Activated CD4-positive, alpha-beta T cell treated with anti-CD3 and anti-CD28 coated beads, Interleukin-10, Interleukin-2, amounts not matched to agents 100 ng/mL and 50 ng/mL, durations not matched to agents 16 hours and 8 hours (primary cell): Measurements from ENCODE around the gene DCC.
A peak's percentile ranks its signal among the peaks of the same experiment; 100 is the strongest.

ENCODE experiments used
- DNase-seq: peaks from one replicate; pipeline ENCODE4 v3.0.0-alpha.2; 2020

Gene DCC

DNA sequence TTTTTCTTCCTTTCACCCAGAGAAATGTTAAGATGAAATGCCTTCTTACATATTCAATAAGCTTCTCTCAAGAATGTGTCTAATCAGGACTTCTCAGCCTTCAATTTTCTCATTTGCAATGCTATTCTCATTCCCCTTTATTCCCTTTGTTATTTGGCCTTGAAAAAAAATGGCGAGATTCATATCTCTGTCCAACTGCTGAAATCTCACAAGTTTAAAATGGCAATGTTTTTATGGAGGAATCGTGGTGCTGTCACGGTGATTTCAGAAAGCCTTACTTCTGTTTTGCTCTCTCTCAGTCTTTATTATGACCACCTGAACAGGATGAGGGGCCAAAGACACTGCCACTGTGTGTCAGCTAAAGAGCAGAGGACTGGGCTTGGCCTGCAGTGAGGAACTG, 928.5 kb downstream of the DCC start:
- no peak for DNase-seq

DNA sequence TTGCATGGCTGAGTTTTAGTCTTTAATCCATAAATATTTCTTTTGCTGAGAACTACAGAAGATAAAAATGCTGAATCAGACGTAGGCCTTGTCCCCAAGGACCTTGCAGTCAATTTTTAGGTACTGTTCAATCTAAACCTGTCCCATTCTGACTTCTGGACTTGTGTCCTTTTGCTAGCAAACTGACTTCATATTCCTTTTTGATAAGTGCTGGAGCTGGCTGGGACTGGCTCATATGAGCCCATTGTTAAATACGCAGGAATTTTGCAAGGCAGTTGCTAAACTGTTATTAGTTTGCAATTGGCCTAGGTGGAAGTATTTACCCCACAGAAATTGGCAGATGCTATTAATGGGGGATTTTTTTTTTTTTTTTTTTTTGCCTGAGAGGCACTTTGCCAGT, 941.4 kb downstream of the DCC start:
- no peak for DNase-seq

DNA sequence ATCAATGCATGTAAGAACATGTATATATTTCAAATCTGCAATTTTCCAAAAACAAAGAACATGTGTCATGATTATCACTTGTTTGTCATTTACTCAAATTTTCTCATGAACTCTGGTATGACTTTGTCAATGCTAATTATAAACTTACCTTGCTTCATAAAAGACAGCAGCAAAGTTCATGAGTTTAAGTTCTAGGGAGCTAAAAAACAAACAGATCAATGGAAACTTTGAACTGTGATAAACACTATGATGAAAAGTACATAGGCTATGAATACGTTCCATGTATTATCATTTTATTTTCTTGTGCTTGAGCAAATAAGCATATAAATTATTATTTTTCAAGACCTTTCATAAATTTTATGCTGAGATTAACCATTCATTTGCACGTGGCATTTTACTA, 943.7 kb downstream of the DCC start:
- no peak for DNase-seq

DNA sequence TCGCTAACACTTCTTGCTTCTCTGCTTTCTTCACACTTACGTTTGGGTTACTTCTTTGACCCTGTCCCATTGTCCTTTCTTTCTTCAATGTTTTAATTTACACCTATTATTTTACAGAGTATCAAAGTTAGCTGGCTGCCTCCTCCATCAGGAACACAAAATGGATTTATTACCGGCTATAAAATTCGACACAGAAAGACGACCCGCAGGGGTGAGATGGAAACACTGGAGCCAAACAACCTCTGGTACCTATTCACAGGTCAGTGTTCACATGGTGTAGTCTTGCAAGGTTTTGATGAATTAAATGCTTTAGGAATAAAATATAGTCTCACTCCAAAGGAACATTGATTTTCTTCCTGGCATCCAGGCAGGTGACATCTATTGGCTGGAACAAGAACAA, 965.5 kb downstream of the DCC start:
- no peak for DNase-seq

DNA sequence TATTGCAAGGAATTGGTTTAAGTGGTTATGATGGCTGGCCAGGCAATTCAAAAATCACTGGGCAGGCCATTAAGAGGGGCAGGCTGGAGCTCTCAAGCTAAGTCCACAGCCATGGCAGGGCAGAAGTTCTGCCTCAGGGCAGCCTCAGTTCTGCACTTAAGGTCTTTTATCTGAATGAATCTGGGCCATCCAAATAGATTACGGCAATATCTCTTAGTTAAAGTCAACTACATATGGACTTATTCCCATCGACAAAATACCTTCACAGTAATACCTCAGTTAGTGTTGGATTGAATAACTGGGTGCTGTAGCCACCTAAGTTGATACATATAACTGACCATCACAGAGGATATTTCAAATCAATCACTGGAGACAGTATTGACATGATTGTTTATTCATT, 979.6 kb downstream of the DCC start:
- no peak for DNase-seq

DNA sequence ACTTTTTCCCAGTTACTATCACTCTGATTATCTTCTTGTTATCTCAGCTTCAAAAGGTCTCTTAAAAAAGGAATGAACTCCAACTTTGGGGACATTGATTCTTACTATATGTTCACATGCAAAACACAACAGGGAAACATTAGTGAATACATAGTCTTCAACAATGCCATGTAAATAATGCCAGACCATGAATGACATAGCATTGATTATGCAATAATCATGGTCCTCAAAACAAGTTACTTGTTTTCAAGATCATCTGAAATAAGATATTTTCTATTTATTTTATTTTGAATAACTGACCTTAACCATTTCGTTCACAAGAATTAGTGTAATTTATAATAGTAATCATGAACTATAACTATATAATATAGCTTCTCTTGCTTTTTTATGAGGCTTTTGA, 982.2 kb downstream of the DCC start:
- no peak for DNase-seq

DNA sequence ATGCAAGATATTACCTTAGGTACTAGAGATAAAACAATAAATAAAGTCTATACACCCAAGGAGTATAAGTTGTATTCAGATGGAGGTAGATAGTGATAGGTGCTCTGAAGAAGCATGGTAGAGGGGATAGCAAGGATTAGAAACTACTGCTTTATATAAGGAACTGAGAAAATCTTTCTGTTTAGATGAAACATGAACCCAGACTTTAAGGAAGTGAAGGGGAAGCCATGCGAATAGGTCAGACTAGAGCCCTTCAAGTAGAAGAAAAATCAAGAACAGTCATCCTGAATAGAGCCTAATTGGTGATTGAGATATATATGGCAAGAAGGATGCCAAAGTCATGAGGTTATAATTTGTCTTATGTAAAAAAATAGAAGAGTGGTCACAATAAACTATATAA, 984.4 kb downstream of the DCC start:
- DNase-seq, result no peak

DNA sequence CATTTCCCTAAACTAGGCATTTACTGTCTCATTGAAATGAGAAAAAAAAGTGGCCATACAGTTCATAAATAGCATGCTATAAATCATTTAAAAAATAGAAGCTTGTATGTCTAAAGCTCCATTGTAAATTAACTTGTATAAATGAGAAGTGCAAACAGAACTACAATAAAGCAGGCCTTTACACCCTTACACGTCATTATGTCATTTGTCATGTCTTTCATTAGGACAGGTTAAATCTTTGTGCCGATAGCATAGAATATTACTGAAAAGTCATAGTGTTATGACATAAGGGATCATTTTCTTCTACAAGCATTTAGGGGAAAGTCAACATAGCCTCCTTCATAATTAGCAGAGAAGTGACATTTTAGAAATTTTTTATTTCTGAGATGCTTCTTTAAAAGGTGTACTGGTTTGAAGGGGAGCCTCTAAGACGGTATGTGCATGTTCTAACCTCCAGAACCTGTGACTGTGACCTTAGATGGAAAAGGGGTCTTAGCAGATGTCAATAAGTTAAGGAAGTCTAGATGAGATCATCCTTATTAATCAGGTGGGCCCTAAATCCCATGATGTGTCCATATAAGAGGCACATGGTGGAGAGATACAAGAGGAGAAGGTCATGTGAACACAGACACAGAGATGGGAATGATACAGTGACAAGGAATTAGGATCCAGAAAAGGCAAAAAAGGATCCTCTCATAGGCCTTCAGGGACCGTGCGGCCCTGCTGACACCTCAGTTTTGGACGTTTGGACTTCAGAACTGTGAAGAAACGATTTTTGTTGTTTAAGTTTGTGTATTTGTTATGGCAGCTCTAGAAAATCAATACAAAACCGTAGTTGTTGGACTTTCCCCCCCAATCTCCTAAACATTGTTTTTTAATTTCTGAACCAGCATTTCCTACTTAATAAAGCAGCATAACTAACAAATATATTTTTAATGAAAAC, 1020.8 kb downstream of the DCC start:
- DNase-seq, result no peak

DNA sequence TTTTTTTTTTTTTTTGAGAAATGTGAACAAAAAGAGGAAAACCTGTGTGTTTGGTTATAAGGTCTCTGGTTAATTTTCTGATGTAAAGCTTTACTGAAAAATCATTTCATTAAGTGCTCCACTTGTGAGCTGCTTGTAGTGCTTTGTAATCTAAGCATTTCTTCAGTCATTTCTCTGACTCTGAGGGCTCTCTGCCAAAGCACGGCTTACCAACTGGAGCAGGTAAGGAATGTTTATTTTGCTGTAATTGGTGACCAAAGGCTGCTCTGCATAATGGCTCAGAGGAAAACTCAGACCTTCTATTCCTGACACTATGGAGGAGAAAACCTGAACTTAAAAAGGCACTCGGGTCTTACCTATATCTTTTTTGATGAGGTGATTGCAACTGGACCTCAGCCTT, 1035.6 kb downstream of the DCC start:
- no peak for DNase-seq

DNA sequence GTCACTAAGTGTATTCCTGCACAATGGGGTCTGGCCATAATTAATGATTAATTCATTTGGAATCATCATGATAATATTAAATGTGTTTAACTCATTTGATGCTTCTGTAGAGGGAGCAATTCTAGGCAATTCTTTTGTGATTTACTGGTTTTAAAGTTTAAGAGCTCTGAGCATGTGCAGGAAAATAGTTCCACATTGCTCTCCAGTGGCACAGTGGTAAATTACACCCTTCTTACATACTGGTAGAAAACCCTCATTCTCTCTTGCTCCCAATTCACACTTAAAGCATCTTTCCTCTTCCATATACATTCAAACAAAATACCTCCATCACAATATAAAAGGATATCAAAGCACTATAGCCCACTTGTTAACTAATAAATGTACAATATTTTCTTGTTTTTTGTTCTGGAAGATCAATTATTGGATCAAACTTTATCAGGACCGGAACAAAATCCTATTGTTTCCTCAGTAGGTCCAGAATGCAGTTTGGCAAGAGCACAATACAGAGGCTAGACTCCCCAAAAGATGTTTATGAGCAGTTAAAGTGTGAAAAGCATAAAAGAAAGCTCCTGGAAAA, 1040.2 kb downstream of the DCC start:
- DNase-seq, result peak; percentile 2

DNA sequence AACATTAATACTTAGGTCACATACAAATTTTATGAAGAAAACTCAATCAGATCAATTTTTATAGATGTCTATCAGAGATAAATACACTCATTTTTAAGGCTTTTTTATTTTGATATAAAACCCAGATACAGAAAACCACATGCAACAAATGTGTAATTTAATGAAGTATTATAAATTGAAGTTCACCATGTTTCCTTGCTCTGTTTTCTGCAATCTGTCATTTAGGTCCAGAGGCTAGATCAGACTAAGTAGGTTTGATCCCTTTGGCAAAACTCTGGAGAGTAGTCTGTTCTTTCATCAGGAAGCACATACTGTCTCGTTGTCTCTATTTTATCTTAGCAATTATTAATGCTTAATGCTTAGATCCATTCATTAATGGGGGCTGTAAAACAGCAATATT, 1042.9 kb downstream of the DCC start:
- DNase-seq, result no peak

DNA sequence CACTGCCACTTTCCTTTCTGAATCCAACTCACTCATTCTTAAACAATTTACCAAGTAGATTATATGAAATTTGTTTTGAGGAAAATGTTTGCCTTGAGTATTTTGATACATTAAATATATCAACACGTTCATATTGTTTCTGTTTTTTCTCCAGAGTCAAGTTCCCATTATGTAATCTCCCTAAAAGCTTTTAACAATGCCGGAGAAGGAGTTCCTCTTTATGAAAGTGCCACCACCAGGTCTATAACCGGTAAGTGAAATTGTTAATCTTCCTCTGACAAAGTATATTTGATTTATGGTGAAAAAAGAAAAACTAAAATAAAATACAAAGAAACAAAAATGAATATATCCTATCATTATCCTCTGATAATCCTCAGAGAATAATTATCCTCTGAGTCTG, 1045.9 kb downstream of the DCC start:
- no peak for DNase-seq

DNA sequence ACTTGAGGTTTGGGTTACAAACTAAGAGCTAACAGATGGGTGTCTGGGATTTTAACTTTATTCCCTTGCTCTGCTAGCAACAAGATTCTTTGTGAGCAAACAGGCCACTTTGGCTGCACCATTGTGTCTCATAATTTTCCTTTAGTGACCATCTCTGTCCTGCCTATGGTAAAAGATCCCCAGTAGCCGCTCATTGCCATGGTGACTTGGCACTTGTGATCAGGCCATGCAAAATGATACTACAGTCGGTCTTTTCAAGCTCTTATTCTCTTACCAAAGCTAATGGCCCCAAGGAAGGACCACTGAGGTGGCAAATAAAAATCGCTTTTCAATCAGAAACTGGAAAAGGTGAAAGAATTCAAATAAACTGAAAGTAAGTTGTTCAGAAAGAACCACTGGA, 1047.6 kb downstream of the DCC start:
- no peak for DNase-seq

DNA sequence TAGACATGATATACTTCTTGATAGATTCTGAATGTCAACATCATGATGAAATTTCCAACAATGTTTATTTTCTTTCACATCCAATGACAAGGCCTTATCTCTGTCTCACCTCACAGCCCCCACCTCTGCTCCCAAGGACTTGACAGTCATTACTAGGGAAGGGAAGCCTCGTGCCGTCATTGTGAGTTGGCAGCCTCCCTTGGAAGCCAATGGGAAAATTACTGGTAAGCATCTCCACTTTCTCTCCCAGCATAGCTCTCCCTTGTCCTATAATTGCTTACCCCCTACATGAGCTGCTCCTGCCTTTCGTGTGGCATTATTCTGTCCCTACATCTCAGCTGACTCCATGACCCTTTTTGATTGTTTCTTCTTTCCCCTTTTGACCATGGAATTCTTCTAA, 1062.7 kb downstream of the DCC start:
- DNase-seq, result no peak

DNA sequence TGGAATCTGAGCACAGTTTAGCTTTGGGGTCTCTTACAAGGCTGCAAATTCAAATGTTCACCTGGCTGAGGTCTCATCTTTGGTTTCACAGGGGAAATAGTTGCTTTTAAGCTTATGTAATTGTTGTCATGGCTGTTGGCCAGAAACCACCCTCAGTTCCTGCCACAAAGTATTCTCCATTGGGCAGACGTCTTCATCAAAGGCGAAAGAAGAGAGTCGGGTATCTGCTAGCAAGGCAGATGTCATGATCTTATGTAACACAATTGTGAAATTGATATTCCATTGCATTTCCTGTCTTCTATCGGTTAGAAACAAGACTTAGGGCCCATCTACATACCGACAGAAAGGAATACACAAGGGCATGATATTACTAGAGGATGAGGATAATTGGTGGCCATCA, 1068.3 kb downstream of the DCC start:
- DNase-seq, result no peak

DNA sequence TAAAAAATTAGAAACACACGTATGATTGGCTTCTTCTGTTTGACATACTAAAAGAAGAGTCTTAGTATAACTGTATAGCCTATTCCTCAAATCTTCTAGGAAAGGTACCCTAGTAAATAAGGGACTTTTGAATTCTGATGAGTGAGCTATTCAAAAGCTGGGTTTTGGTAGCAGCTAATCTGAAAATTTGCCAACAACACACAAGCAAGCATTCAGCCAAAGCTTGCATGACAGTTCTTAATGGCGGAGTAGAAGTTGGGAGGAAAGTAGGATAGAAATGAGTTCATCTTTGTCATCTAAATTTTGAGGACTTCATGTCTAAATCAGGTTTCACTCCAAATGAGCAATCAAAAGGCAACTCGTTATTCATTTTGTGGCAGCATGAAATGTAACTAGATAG, 1071.5 kb downstream of the DCC start:
- no peak for DNase-seq

DNA sequence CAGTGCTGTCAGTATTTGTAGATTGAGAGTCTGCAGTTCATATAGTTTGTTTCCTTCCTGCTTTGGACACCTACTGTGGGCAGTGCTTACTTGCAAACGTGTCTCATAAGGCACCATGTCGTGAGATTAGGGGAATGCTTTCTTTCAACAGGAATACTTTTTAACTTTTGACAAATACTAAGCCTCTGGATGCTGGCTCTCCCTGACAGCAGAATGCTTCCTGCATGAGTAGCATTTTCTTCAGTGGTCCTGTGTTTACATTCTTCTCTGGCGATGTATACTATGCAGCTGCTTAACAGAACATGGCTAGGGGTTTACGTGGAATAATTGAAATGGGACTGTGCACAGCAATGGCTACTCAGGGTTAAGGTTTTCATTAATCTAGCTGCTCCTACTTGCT, 1077.0 kb downstream of the DCC start:
- DNase-seq, result no peak

DNA sequence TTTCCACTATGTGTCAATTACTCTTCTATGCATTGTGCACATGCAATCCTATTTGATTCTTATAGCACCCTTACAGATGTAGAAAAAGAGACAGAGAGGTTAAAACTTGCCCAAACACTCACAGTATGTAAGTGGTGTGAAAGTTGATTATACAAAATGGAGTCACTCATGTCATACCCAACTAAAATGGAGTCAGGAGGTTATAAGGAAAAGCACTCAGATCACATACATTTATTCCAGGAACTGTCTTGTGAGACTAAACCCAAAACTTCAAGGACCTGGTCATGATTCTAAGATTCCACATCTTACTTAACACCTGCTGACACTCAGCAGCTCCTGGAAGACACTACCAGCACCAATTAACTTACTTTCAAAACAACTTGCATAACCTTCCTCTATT, 1081.9 kb downstream of the DCC start:
- DNase-seq, result no peak

DNA sequence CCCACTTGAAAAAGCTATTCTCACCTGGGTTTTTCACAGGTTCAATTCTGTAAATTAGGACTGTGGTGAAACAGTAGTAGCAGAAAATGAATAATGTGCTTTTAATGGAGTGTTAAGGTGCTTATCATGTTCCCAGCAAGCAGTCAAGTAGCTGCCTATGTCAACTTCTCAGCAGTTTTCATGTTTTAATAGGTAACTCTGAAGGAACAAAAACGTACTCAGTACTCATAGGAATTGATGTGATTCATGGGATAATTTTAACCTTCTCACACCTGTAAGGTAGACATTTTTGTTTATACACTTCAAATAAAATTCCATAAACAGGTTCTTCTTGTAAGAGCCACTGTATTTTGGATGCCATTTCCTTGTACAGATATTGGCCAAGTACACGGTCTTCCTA, 1082.9 kb downstream of the DCC start:
- no peak for DNase-seq

DNA sequence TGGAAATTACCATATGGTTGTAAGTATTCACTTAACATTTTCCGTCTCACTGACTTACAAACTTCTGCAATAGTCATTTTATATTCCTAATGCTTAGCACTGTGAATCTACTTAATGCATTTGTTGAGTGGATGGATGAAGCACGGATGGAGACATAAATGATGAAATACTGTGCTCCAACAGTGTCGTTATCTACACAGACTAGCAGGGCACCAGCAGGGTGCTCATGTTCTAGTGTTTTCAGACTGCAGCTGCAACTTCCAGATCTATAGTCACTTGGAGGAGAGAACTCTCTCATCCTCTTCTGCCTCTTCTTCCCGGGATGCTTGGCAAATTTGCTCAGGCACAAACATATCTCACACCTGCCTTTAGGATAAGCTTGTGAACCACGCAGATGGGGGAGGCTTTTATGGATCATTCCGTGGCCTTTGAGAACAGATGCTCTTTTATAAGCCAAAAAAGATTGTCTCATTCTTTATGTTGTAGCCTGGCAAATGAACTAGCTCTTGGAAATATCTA, 1086.7 kb downstream of the DCC start:
- no peak for DNase-seq

DNA sequence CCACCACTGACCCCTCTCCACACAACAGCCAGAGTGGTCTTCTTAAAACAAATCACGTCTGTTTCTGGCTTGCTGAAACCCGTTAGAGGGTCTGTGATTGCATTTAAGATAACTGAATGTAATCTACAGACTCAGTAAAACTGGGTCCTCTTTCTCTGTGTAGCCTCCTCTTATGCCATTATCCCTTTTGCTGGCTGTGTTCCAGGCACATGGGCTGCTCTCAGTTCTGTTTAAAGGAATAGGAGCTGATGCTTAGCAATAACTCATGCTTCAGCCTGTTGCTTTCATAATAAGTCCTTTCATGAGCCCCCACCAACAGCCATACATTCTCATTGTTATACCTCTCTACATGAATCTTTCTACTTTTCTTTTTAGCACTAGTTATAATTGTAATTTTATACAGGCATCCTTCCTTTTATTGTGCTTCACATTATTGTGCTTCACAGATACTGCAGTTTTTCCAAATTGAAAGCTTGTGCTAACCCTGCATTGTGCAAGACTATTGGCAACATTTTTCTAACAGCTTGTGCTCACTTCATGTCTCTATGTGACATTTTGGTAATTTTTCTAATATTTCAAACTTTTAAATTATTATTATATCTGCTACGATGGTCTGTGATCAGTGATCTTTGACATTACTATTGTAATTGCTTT, 1101.9 kb downstream of the DCC start:
- no peak for DNase-seq

DNA sequence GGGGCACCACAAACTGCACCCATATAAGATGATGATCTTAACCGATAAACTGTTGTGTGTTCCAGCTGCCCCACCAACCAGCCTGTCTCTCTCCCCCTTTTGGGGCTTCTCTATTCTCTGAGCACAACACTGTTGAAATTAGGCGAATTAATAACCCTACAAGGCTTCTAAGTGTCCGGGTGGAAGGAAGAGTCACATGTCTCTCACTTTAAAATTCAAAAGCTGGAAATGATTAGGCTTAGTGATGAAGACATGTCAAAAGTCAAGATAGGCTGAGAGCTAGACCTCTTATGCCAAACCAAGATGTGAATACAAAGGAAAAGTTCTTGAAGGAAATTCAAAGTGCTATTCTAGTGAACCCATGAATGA, 1102.4 kb downstream of the DCC start:
- DNase-seq, result no peak

DNA sequence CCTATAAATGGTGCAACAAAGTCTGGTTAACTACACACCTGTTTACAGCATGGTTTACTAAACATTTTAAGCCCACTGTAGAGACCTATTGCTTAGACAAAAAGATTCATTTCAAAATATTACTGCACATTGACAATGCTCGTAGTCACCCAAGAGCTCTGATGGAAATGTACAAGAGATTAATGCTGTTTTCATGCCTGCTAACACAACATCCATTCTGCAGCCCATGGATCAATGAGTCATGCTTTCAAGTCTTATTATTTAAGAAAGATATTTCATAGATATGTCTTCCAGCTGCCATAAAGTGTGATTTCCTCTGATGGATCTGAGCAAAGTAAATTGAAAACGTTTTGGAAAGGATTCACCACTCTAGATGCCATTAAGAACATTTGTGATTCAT, 1103.3 kb downstream of the DCC start:
- no peak for DNase-seq

DNA sequence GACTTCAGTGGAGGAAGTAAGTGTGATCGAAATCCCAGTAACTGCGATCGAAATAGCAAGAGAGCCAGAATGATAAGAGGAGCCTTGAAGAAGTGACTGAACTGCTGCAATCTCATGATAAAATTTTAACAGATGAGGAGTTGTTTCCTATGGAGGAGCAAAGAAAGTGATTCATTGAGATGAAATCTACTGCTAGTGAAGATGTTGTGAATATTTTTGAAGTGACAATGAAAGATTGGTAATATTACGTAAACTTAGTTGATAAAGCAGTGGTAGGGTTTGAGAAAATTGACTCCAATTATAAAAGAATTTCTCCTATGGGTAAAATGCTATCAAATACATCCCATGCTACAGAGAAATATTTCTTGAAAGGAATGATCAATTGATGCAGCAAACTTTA, 1103.8 kb downstream of the DCC start:
- DNase-seq, result no peak
